Muscle layer of colon (tissue), 2 donors: Measurements from ENCODE around the gene KCNJ8.

Experiments used
- H3K27ac ChIP-seq: one replicate; pipeline ENCODE4 v1.7.0; 2013; ENCODE audit warnings: low read depth, mild to moderate bottlenecking, low read length, moderate library complexity
- H3K27me3 ChIP-seq, 2 donors: one replicate each; pipeline ENCODE4 v1.7.0; 2013; ENCODE audit warnings: low read length in 2 of 2, mild to moderate bottlenecking in 2 of 2; ENCODE audit not compliant: insufficient read depth in 2 of 2, control insufficient read depth in 1 of 2
- H3K36me3 ChIP-seq: one replicate; pipeline ENCODE4 v1.7.0; 2013; ENCODE audit warnings: mild to moderate bottlenecking, low read length; ENCODE audit not compliant: insufficient read depth
- H3K4me1 ChIP-seq: one replicate; pipeline ENCODE4 v1.7.0; 2013; ENCODE audit warnings: mild to moderate bottlenecking, low read length; ENCODE audit not compliant: insufficient read depth
- H3K4me3 ChIP-seq, 2 donors: one replicate each; pipeline ENCODE4 v1.7.0; 2013; ENCODE audit warnings: low read length in 2 of 2, low read depth in 1 of 2, mild to moderate bottlenecking in 1 of 2, moderate library complexity in 1 of 2
- H3K9ac ChIP-seq: one replicate; pipeline ENCODE4 v1.7.0; 2013; ENCODE audit warnings: low read length
- H3K9me3 ChIP-seq: one replicate; pipeline ENCODE4 v1.7.0; 2013; ENCODE audit warnings: mild to moderate bottlenecking, low read length
- donor health status: abdominal sarcoma.
- donor health status: Adenocarcinoma of cecum.

KCNJ8 gene

DNA sequence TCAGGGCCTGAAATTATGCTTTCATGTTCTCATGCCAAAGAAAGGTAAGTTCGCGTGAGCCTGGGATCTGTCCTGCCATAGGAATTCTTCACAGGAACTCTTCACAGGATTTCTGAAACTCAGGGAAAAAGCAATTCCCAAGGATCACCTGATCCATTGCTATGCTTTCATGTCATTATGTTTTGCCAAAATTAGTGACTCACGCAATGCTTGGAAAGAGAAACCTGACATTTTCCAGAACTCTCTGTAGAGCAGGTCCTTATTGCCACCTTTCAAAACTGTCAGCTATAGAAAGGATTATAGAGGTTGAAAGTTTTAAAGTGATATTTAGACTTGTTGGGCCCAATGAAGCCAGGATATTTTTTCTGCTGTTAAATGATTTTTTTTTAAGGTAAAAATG, 6.3 kb upstream of the KCNJ8 start:
- Histone ChIP-seq H3K27ac (peak overlapping the region; percentile 54), H3K4me1 (peaks cover 35% of the 10 kb centered on the region), H3K36me3 (no peaks in the 10 kb centered on the region), H3K9ac (no peak overlapping the region), H3K4me3 (no peak overlapping the region), H3K9me3 (no peaks in the 10 kb centered on the region), H3K27me3 (no peaks in the 10 kb centered on the region)

DNA sequence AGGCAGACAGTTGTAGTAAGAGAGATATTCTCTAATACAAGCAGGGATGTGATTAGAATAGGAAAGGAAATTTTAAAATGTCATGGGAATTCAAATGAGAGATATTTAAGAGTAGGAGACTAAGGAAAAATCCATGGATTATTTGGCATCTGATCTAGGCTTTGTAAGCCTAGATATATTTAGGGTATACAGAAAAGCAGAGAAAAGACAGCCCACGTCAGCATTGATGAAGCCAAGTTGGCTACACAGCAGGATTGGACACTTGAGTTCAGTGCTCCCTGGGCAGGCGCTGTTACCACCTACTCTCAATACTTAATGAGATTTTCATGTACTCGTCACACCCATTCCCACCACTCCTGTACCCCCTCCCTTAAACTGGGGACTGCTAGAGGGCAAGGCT, 1.7 kb upstream of the KCNJ8 start:
- H3K27ac ChIP-seq = peak overlapping the region; percentile 79
- no peaks in the 10 kb centered on the region for H3K9me3 ChIP-seq
- no peaks in the 10 kb centered on the region for H3K27me3 ChIP-seq
- peaks cover 50% of the 10 kb centered on the region for H3K4me1 ChIP-seq
- H3K4me3 ChIP-seq = no peak overlapping the region
- no peaks in the 10 kb centered on the region for H3K36me3 ChIP-seq
- H3K9ac ChIP-seq = no peak overlapping the region

DNA sequence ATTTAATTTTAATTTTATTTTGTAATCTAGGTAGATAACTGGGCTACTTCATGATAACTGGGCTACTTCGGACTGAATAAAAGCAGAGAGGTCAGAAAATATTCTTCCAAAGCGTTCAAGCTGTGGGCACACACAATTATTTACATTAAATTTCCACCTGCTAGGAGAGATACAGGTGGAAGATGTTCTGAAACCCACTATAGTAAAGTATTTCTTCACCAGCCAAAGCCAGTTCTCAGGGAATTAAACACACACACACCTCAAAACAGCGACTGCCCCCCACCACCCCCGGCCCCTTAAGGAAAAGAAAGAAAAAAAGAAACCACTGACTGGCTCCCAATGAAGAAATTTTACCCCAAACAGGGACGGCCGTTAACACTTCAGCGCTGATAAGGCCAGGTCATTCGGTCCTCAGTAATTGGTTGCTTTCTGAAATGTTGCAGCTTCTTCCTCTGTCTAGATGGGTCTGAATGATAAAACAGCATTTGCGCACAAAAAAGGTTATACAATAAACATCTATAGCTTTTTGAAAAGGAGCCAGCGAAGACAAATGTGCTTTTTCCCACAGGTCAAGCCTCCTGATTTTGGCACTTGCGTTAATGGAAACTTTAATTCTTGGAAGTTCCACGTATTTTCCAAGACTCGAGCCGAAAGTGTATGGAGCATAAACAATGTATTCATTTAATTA, 771 bp upstream of the KCNJ8 start:
- no peaks in the 10 kb centered on the region for H3K36me3 ChIP-seq
- no peaks in the 10 kb centered on the region for H3K27me3 ChIP-seq
- H3K27ac ChIP-seq = peak overlapping the region; percentile 79
- H3K9me3 ChIP-seq = no peaks in the 10 kb centered on the region
- H3K4me3 ChIP-seq = peak overlapping the region; percentile 11 to 54
- H3K9ac ChIP-seq = peak overlapping the region; percentile 65
- peaks cover 47% of the 10 kb centered on the region for H3K4me1 ChIP-seq

DNA sequence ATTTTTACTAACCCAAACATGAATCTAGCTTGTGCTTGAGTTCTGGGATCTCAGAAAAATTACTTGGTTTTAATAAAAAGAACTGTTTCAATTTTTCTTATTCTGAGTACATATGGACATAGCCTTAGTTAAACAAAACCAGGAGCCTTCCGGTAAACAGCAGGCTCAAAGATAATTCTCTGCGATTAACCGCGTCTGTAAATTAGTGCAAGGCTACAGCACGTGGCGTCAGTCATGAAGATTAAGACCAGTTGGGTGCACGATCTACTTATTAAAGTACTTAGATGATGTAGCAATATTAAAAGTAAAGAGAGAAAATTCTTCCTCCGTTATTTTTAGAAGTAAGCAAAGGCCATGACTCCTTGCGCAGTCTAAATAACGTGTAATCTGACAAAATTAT, 700 bp downstream of the KCNJ8 start:
- H3K4me3 ChIP-seq = peak overlapping the region; percentile 45 to 59
- peak overlapping the region; percentile 38 for H3K9ac ChIP-seq
- H3K9me3 ChIP-seq = no peaks in the 10 kb centered on the region
- H3K27ac ChIP-seq = peak overlapping the region; percentile 90
- peaks cover 36% of the 10 kb centered on the region for H3K4me1 ChIP-seq
- no peaks in the 10 kb centered on the region for H3K36me3 ChIP-seq
- H3K27me3 ChIP-seq = no peaks in the 10 kb centered on the region

DNA sequence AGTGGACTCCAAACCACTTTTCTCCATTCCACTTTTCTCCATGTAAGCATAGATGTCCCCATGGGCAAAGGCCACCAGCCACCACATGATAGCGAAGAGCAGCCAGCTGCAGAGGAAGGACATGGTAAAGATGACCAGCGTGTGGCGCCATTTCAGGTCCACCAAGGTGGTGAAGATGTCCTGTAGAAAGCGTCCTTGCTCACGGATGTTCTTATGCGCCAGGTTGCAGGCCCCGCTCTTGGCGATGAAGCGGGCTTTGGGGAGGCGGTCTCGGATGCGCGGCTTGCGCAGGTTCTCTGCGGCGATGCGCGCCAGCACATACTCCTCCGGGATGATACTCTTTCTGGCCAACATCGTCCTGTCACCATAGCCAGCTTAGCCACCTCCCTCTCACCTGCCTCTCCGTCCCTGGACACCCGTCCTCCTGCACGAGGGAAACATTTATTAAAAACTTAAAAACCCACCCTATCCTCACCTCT, 1.2 kb downstream of the KCNJ8 start:
- peak overlapping the region; percentile 45 to 59 for H3K4me3 ChIP-seq
- H3K9me3 ChIP-seq = no peaks in the 10 kb centered on the region
- no peaks in the 10 kb centered on the region for H3K36me3 ChIP-seq
- no peaks in the 10 kb centered on the region for H3K27me3 ChIP-seq
- H3K9ac ChIP-seq = peak overlapping the region; percentile 38
- peaks cover 32% of the 10 kb centered on the region for H3K4me1 ChIP-seq
- H3K27ac ChIP-seq = peak overlapping the region; percentile 65

DNA sequence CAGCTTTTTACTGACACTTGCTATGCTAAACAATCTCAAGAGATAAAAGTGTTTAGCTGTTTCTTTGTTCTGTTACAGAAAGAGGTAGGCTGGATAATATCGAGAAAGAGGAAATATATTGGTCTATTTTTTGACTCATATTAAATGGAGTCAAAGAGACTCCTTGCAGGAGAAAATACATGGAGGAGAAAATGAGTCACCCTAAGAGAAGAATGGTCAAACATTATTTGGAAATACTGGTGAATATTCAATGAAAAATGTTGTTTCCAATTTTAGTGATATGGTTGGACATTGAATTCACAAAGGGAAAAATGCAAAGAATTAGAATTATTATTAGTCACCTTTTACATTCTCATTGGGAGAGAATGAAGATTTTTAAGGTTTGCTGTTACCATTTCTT, 3.2 kb downstream of the KCNJ8 start:
- H3K27ac ChIP-seq = no peak overlapping the region
- H3K4me1 ChIP-seq = peaks cover 26% of the 10 kb centered on the region

DNA sequence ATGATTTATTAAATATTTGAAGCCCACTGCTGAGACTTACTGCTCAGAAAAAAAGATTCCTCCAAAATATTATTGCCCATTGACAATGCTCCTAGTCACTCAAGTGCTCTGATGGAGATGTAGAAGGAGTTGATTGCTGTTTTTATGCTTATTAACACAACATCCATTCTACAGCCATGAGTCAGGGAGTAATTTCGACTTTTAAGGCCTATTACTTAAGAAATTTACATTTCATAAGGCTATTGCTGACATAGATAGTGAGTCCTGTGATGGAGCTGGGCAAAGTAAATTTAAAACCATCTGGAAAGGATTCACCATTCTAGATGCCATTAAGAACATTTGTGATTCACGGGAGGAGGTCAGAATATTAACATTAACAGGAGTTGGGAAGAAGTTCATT, 5.2 kb downstream of the KCNJ8 start:
- Histone ChIP-seq H3K4me1 (peaks cover 15% of the 10 kb centered on the region), H3K27me3 (no peaks in the 10 kb centered on the region), H3K9me3 (no peaks in the 10 kb centered on the region), H3K9ac (no peak overlapping the region), H3K4me3 (no peak overlapping the region), H3K27ac (no peak overlapping the region), H3K36me3 (peaks cover 14% of the 10 kb centered on the region)

More for the DNA sequence above, 3.2 kb downstream of the KCNJ8 start:
- no peak overlapping the region for H3K9ac ChIP-seq
- H3K4me3 ChIP-seq = no peak overlapping the region
- H3K9me3 ChIP-seq = no peaks in the 10 kb centered on the region
- peaks cover 1% of the 10 kb centered on the region for H3K36me3 ChIP-seq
- H3K27me3 ChIP-seq = no peaks in the 10 kb centered on the region

DNA sequence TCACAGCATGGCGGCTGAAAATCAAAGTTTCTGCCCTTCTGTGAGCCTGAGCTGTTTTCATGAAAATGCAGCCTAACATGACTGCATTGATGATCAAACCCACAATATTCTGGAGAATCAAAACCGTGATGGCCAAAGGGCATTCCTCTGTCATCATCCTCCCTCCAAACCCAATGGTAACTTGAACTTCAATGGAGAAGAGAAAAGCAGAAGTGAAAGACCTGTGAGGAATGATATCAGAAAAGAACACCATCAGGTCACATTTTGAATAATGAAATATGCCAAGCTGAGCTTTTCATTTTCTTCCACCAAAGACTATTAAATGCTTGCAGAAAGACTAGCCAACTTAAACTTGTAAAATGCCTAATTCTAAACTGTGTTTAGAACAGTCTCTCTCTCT, 8.1 kb downstream of the KCNJ8 start:
- no peaks in the 10 kb centered on the region for H3K9me3 ChIP-seq
- H3K4me3 ChIP-seq = no peak overlapping the region
- peaks cover 6% of the 10 kb centered on the region for H3K4me1 ChIP-seq
- peaks cover 14% of the 10 kb centered on the region for H3K36me3 ChIP-seq
- no peaks in the 10 kb centered on the region for H3K27me3 ChIP-seq
- H3K9ac ChIP-seq = no peak overlapping the region
- no peak overlapping the region for H3K27ac ChIP-seq

DNA sequence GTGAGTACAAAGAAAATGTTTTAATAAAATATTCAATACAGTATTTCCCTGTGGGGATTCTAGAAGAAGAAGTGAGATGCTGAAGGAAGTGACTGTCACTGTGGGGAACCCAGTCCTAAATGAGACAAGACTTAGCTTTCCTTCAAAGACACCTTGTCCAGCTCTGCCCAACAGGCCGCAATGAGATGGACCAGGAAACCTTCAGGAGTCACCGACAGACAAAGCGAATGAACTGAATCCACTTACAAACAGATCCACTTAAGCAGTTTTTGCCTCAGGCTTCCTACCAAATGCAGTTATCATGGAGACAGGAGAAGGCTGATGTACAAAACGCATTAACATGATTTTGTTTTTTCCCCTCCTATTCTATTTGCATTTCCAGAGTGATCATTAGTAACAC, 9.6 kb downstream of the KCNJ8 start:
- Histone ChIP-seq H3K27ac (no peak overlapping the region), H3K4me1 (no peaks in the 10 kb centered on the region), H3K9ac (no peak overlapping the region), H3K36me3 (peaks cover 14% of the 10 kb centered on the region), H3K9me3 (no peaks in the 10 kb centered on the region), H3K4me3 (no peak overlapping the region), H3K27me3 (no peaks in the 10 kb centered on the region)

DNA sequence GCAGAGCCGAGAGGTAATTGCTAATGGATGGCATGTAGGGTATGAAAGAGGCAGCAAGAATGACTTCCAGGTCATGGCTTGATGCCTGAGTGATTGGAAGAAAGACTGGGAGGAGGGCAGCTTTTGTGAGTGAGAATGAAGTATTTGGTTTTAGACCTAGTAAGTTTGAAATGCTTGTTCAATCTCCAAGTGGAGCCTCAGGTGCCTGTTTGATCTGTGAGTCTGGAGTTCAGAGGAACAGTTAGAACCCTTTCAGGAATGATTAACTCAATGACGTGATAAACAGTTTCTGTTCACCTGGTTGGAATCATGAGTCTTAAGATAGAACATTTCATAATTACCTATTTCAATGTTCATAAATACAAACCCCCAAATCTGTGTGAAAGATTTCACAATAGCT, 10.4 kb downstream of the KCNJ8 start:
- Histone ChIP-seq H3K27me3 (no peaks in the 10 kb centered on the region), H3K4me1 (no peaks in the 10 kb centered on the region), H3K36me3 (peaks cover 14% of the 10 kb centered on the region), H3K4me3 (no peak overlapping the region), H3K27ac (no peak overlapping the region), H3K9ac (no peak overlapping the region), H3K9me3 (no peaks in the 10 kb centered on the region)

DNA sequence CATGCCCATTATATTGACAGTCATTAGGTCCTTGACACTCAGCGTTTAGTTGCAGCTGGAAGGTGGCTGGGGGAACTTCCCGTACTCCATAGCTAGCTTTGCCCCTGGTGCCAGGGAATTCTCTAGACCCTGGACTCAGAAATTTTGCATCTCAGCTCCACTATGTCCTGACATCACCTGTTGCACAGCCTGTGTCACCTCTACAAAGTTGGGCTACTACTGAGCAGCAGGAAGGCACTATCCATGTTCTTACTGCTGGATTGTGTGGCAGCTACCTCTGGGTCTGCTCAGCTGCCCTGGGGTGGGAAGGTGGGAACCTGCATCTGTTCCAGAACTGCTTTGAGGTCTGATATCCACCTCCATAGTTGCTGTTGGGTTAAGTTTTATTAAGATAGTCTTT, 11.0 kb downstream of the KCNJ8 start:
- Histone ChIP-seq H3K4me1 (no peaks in the 10 kb centered on the region), H3K27ac (no peak overlapping the region), H3K9me3 (no peaks in the 10 kb centered on the region), H3K9ac (no peak overlapping the region), H3K27me3 (no peaks in the 10 kb centered on the region), H3K4me3 (no peak overlapping the region), H3K36me3 (peaks cover 14% of the 10 kb centered on the region)

DNA sequence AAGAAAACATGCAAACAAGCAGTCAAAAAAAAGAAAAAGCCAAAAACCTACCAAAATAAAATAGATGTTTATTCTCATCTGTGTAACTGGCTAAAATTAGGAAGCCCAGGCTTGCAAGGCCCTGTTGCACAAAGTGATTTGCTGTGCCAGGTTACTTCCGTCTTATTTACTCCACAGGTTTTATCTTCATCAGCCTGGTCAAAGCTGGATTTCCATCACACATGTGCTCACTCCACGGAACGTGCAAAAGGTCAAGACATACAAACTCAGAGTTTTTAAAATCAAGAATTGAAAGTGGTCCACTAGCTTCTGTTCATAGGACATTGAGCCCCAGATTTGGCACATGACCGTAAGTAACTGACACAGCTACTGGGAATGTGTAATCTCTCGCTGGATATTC, 14.8 kb downstream of the KCNJ8 start:
- no peak overlapping the region for H3K27ac ChIP-seq
- H3K9ac ChIP-seq = no peak overlapping the region
- H3K9me3 ChIP-seq = no peaks in the 10 kb centered on the region
- no peak overlapping the region for H3K4me3 ChIP-seq
- H3K4me1 ChIP-seq = no peaks in the 10 kb centered on the region
- H3K27me3 ChIP-seq = no peaks in the 10 kb centered on the region
- H3K36me3 ChIP-seq = no peaks in the 10 kb centered on the region
